ENCODE results near the gene DUSP22. TPM values are rescaled to one million over a fixed set of nuclear protein-coding genes. Genes with fewer than 3 reads are reported as not detected.

Gene DUSP22
- total RNA-seq, 3 donors from 2014 or later: 27.5 to 80.6 (median 29.1) TPM

DNA sequence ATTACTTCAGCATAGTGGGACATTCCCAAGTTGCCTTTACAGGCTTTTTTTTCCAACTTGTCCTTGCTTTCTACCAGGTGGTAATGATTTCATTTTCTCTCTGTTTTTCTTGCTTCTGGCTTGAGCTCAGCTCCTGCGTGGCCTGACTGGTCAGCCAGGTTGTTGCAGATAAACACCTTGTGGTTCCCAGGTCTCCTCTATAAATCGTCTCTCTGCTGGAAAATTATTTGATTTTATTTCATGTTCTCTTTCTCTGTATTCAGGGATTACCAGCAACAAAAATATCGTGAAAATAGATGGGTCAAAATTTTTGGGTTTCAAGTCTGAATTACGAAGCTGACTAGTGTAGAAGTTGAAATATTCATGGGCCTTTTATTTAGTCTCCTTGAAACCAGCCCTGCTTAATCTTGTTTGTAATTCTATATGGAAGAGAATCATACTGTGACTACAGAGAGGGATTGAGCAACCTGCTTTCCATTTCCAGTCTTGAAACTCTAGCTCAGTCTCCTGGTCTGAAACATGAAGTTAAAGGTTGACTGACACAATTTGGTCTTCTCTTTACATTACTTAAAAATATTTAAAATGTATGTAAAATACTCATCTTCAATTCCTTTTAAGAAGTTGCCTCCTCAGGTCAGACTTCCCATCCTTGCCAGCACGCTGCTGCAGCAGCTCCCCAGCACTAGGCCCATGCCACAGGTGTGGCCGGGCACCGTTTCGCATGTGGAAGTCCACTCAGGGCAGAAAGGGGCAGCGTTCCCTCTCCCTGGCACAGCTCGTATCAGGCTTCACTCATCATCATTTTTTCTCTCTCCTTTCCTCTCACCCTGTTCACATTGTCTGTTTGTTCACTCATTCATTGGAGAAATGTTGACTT lies 7.1 kb downstream of the DUSP22 start:
- intact Hi-C loops (cut with DNase I, micrococcal nuclease): no loop called here
- DNase-seq: no peak
- Histone ChIP-seq H3K4me3 (no peak overlapping the region), H3K4me1 (ENCODE audit: low read depth) (peaks cover 7% of the 10 kb centered on the region), H3K9me3 (peaks cover 10% of the 10 kb centered on the region), H3K36me3 (ENCODE audit: low read depth) (no peaks in the 10 kb centered on the region)
- no peak for ATAC-seq
- TF ChIP-seq, protein P1, sequence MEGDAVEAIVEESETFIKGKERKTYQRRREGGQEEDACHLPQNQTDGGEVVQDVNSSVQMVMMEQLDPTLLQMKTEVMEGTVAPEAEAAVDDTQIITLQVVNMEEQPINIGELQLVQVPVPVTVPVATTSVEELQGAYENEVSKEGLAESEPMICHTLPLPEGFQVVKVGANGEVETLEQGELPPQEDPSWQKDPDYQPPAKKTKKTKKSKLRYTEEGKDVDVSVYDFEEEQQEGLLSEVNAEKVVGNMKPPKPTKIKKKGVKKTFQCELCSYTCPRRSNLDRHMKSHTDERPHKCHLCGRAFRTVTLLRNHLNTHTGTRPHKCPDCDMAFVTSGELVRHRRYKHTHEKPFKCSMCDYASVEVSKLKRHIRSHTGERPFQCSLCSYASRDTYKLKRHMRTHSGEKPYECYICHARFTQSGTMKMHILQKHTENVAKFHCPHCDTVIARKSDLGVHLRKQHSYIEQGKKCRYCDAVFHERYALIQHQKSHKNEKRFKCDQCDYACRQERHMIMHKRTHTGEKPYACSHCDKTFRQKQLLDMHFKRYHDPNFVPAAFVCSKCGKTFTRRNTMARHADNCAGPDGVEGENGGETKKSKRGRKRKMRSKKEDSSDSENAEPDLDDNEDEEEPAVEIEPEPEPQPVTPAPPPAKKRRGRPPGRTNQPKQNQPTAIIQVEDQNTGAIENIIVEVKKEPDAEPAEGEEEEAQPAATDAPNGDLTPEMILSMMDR (IDR thresholded peaks at IDR 0.05): no peak

DNA sequence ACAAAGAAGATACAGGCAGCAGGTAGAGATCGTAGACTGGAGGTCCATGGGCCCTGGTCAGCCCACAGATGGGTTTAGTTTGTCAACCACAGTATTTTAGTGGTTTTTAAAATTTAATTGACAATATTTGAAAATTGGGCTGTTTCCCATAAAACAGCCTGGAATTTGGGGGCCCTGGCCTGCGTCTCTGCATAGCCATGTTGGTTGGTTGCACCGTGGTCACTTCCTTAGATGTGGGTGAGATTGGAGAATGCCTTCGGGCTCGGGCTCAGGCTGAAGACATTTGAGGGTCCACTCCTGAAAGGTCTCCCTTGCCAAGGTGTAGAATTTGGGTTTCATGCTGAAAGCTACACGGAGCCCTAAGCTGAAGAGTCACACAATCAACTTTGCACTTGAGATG lies 7.7 kb downstream of the DUSP22 start:
- ATAC-seq (no peak), DNase-seq (no peak)
- Histone ChIP-seq H3K36me3 (ENCODE audit: low read depth) (no peaks in the 10 kb centered on the region), H3K4me3 (no peak overlapping the region), H3K9me3 (peaks cover 10% of the 10 kb centered on the region), H3K4me1 (ENCODE audit: low read depth) (peaks cover 7% of the 10 kb centered on the region)
- intact Hi-C loops (cut with DNase I, micrococcal nuclease): no loop called here
- TF ChIP-seq, protein P1 (IDR thresholded peaks at IDR 0.05): no peak

DNA sequence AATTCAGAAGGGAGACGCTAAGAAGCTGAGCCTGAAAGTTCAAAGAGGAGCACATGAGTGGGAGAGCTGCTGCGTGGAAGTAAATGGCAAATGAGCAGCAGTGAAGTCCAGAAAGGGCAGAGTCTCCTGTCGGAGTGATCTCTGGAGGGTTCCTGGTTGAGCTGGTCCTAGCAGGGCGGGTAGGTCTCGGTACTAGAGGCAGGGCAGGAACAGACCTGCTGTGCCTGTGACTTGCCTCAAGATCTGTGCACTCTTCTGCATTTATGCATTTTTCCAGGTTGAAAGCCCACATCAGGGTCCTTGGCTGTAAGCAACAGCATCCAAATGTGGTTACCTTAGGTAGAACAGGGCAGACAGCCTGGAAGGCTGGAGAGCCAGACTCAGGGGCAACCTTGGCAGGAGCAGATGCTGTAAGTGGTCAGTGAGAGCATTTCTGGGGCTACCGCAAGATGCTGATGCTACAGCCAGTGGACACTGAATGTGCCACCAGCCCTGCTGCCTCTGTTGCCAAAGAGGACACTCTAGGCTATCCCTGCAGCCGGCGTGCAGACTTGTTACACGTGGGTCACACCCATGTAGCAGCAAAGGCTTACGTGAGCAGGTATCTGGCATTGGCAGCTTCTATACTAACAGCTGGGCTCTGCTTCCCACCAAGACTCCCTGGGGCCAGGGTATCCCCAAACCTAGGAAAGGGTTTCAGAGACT lies 8.4 kb downstream of the DUSP22 start:
- peaks cover 7% of the 10 kb centered on the region for H3K4me1 ChIP-seq (ENCODE audit: low read depth)
- H3K4me3 ChIP-seq: no peak overlapping the region
- H3K9me3 ChIP-seq: peaks cover 10% of the 10 kb centered on the region
- no peak for ATAC-seq
- TF ChIP-seq, protein P1 (IDR thresholded peaks at IDR 0.05): no peak
- DNase-seq: no peak
- H3K36me3 ChIP-seq (ENCODE audit: low read depth): no peaks in the 10 kb centered on the region
- intact Hi-C loops (cut with DNase I, micrococcal nuclease): no loop called here

DNA sequence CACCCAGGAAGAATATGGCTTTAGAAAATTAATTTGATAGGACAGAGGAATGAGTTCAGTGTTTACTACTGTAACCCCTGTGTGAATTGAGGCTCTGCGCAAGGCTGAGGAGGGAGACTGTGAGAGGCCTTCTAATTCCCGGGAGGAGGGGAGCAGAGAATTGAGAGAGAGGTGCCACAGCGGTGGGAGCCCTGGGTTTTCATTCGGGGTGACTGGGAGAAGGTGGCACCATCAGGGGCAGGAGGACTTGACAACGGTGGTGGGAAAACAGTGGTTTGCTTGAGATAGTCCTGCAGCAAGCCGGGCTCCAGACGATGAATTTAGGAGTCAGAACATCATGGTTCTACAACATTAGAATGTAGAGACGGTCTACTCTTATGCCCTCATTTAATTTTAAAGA lies 9.2 kb downstream of the DUSP22 start:
- Histone ChIP-seq H3K9me3 (peaks cover 10% of the 10 kb centered on the region), H3K4me3 (no peak overlapping the region), H3K4me1 (ENCODE audit: low read depth) (no peaks in the 10 kb centered on the region), H3K36me3 (ENCODE audit: low read depth) (no peaks in the 10 kb centered on the region)
- DNase-seq (no peak), ATAC-seq (no peak)
- TF ChIP-seq, protein P1 (IDR thresholded peaks at IDR 0.05): no peak
- intact Hi-C loops (cut with DNase I, micrococcal nuclease): no loop called here

DNA sequence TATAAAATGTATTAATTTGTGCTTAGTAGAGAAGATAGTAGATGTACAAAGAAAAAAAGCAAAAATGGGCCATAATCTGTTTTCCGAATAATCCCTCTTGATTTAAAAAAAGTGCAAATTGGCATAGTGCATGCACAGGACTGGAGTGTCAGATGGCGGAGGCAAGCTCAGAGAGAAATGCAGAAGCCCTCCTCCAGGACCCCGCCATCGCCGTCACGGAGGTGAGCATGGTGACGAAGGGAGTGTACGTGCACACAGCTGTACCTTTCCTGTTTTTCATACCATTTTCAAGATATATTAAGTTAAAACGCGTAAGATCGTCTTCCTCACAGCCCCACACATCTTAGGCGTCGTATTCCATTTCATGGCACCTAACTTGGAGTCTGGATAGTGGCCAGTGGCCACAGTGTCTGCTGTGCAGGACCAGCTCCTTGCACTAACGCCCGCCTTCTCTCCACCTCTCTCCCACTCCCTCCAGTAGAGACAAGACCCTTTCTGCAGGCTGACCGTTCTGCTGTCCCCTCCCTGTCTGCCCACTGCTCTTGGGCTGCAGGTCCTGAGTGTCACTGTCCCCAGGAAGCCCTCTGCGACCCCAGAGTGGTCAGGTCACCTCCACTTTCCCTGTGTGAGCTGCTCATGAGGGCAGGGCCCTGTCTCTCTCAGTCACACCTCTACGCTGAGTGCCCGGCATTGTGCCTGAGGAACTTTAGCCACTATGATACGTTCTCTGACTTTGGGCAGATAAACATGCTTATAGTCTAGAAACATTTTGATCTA lies 9.8 kb downstream of the DUSP22 start:
- peaks cover 10% of the 10 kb centered on the region for H3K9me3 ChIP-seq
- DNase-seq: no peak
- TF ChIP-seq, protein P1 (IDR thresholded peaks at IDR 0.05): no peak
- H3K36me3 ChIP-seq (ENCODE audit: low read depth): no peaks in the 10 kb centered on the region
- no peaks in the 10 kb centered on the region for H3K4me1 ChIP-seq (ENCODE audit: low read depth)
- no peak overlapping the region for H3K4me3 ChIP-seq
- intact Hi-C loops (cut with DNase I, micrococcal nuclease): no loop called here
- ATAC-seq: no peak

Measured in mucosa of descending colon (tissue), 3 donors.